COLO829 (cell line): Measurements from ENCODE around the gene EHD4.

Source experiments
- DNase-seq: peaks from one replicate; pipeline ENCODE4 v3.0.0; 2012; ENCODE audit warnings: low spot score

Gene EHD4

GRCh38 chr15:41980654-41981323 lies 8.4 kb upstream of the EHD4 start:
- no peak for DNase-seq

- DNase-seq = no peak
These were observed 7.3 kb upstream of the EHD4 start for GRCh38 chr15:41979493-41980266.

- no peak for DNase-seq
These were observed 6.2 kb upstream of the EHD4 start for GRCh38 chr15:41978534-41978933.

- no peak for DNase-seq
These were observed 5.5 kb upstream of the EHD4 start for GRCh38 chr15:41977757-41978383.

- DNase-seq = no peak
These were observed 3.3 kb upstream of the EHD4 start for GRCh38 chr15:41975669-41976068.

- DNase-seq = no peak
These were observed 1.7 kb upstream of the EHD4 start for GRCh38 chr15:41974041-41974440.

- no peak for DNase-seq
These were observed 483 bp downstream of the EHD4 start for GRCh38 chr15:41971895-41972252.

GRCh38 chr15:41971089-41971894 lies 1.1 kb downstream of the EHD4 start:
- no peak for DNase-seq

- no peak for DNase-seq
These were observed 1.9 kb downstream of the EHD4 start for GRCh38 chr15:41970456-41970855.

- no peak for DNase-seq
These were observed 2.4 kb downstream of the EHD4 start for GRCh38 chr15:41969851-41970431.

GRCh38 chr15:41968701-41969100 lies 3.7 kb downstream of the EHD4 start:
- DNase-seq = no peak

GRCh38 chr15:41967506-41968206 lies 4.7 kb downstream of the EHD4 start:
- peak; percentile 21 for DNase-seq

- no peak for DNase-seq
These were observed 5.4 kb downstream of the EHD4 start for GRCh38 chr15:41966920-41967465.

GRCh38 chr15:41966414-41966812 lies 5.9 kb downstream of the EHD4 start:
- DNase-seq = no peak

GRCh38 chr15:41965441-41966413 lies 6.6 kb downstream of the EHD4 start:
- no peak for DNase-seq

- DNase-seq = peak; percentile 9
These were observed 10.7 kb downstream of the EHD4 start for GRCh38 chr15:41961595-41962202.

- DNase-seq = no peak
These were observed 11.3 kb downstream of the EHD4 start for GRCh38 chr15:41961001-41961518.

GRCh38 chr15:41958002-41958420 lies 14.3 kb downstream of the EHD4 start:
- no peak for DNase-seq
